GM21447 (cell line): ENCODE results near the gene DIAPH3.

Experiments used
- ATAC-seq: cut with Tn5 transposase; IDR thresholded peaks from one replicate; pipeline ENCODE4 v1.9.1; 2021; ENCODE audit not compliant: unreplicated experiment

The DIAPH3 gene

DNA sequence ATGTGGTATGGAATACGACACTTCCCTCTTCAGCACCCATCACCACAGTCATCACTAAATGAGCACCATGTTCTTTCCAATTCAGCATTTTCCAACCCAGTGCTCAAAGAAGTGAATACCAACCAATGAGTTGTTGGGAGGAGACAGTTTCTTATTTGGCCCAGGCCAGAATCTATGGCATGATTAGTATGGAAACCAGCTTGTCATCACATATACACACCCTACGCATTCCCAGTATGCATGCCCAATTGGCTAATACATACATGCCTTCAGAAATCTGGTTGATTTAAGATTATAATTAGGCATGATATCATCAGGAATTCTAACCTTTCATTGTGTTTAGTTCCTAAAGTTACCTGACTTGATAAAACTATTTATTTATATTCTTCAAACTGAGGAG, 430.0 kb downstream of the DIAPH3 start:
- no peak for ATAC-seq

DNA sequence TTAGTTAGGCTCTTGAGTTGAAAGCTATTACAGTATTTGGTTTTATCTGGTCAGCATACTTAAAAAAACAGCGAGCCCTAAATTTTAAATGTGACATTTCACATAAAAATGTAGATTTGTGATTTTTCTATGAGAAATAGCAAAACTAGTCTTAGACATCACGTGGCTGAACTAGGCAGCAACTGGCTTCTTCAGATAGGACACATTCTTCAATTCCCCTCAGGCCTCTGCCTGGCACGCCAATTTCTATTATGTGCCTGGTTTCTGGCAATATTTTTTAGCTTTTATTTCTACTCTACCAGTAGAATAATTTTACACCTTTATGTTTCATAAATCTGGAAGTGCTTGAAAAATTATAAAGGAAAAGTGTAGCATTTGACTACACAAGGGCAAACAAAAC, 433.7 kb downstream of the DIAPH3 start:
- ATAC-seq: no peak

DNA sequence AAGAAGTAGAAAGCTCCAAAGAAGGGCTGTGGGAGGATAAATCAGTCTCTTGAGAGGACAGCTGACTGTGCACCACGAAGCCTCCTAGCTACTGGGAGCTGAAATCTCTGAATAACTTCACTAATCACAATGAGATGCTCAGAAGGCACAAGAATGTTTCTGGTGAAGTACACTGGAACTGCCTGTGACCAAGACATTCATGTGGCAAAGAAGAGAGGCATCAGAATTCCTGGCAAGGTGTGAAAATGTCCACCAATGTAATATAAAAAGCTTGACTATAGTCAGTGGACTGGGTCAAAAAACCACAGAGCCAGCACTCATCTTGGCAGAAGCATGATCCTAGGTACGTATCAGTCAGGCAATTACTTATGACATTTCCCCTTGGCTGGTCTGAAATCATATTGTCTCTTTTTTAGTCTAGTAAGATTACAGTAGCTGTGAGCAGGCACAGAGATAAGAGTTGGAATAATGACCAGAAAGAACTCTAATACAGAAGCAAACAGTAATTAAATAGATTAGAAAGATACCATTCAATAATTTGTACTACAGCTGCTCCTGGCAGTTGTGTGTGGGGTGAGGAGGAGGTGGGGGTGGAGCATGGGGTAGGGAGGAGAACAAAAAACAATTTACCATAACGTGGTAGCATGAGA, 434.7 kb downstream of the DIAPH3 start:
- ATAC-seq: no peak

DNA sequence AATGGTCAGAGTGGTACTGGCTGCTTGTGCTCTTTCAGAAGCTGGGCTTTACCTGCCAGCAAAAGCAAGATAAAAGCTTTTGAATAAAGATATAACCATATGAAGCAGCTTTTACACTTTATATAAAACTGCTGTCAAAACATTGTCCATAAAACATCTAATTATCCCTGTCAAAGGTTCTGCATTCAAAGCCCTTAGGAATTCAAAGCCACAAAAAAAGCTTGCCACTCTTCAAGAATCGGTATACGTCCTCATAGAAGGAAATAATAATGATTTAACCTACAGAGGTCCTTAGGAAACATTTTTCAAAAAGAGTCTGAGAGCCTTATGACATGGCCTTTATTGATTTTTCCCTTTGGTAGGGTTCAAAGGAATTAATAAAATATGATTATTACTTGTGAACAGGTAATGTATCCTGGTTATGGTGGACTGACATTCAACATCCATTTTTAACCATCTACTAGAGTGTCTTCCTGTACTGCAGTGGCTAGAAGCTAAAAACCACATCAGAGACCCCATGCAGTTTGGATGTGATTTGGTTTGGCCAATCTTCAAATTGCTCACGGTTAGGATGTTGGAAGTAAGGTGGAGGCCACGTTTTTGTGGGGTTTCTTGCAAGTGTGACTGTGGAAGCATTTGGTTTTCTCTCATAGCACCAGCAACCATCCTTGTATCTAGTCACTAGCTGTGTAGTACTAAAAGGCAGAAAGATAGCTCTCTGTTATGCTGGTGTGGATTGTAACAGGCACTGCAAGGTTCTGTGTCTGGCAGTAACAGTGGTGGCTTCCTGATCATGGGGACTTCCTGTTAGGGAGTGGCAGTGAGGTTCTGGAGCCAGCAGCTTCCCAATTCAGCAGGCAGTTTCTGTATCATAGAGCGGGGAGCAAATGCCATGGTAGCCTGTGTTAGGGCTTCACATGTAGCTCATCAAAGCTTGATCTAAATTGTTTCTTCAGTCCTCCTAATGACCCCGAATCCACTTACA, 441.5 kb downstream of the DIAPH3 start:
- no peak for ATAC-seq

DNA sequence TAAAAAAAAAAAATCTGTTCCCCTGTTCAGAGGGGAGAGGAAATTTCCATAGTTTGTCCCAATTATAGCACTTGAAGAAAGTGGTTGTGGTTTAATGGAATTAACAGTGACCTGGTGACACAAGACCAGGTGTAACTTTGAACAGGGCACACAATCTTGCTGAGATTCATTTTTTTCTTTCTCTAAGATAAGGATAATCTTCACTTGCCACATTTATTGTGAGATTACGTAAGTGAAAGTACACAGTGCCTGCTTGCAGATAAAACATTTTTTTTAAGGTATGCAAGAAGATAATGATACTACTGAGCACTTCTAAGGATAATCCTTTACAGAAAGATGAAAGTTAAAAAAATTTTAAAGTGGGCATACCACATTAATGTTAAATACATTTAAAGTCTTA, 448.1 kb downstream of the DIAPH3 start:
- ATAC-seq: no peak

DNA sequence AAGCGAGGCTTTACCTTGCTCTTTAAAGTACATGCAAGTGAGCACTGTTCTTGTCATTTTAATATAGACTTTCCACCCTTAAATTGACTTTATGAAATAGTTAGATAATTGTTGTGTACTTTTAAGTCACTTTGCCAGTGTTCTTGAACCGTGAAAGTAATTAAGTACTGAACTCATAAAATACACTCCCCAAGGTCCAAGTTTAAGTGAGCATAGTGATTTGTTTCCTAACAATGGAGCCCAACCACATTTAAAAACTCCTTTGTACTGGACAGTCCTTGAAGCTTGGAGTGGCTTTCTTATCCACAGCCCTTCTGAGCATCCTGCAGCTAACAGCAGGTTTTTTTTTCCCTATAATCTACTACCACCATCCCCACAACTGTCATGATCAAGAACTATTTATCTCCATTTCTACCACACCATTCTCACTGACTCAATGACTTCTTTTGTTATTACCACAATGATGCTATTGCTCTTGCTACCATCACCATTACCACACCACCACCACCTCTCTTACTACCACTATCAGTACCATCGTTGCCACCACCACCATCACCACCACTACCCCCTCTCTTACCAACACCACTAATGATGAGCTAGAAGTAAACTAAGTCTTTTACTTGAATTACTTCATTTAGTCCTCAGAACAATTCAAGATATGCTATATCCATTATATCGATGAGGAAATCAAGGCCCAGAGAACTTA, 452.6 kb downstream of the DIAPH3 start:
- no peak for ATAC-seq

DNA sequence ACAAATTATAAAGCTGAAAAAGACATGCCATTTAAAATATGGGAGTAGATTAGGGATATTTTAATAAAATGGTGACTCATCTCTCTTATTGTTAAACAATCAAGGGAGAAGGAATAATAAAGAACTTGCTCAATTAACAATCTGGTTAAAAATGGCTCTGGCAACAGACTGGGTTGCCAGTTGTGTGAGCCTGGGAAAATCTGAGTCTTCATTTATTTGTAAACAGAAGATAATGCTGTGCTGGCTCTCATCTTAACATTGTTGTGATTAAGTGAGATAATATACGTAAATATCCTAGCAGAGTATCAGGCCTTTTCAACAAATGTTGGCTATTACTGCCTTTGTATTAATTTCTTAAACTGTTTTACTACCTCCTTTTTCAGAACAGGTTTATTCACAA, 453.3 kb downstream of the DIAPH3 start:
- no peak for ATAC-seq

DNA sequence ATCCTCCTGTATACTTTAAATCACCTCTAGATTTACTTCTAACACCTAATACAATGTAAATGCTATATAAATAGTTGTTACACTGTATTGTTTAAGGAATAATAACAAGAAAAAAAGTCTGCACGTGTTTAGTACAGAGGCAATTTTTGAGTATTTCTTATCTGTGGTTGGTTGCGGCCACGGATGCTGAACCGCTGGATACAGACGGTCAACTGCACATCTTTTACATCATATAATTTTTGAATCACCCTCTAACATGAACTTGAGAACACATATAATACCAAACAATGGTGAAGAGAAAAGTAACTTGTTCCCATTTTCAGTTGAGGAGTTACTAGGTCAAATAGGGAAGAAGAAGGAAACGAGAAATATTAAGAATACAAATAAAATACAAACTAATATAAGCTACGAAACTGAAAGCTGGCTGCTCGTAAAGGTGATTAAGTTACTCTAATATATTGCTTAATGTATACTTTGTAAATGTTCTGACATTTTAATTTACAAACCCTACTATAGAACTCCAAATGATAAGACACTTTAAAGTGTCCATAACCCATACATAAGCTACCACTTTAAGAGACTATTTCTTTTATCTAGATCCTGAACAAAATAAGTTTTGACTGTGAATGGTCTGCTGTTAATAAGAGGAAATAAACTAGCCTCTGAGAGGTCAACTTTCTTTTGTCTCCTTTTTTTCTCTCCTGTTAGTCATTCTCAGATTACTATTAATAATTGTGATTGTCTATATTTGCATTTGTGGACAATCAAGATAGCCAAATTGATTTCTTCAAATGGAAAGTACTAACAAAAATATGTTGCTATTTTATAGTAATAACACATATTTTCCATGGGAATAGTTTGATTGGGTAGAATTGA, 457.4 kb downstream of the DIAPH3 start:
- ATAC-seq: no peak

DNA sequence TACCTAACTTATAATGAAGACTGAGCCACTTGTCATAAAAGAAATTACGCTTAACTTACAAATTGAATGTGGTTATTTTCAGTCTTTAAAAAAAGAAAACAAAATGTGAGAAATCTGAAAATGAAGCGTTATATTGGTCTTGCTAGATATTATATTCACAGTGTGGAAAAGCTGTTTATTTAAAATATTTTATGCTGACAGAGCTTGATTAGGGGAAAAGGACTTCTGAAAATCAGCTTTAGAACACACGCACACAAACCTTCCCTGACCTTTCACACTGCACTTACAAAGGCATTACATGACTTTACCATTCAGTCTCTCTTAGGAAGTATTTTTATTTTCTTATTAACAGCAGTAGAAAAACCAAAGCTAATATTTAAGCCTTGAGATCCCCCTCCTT, 461.5 kb downstream of the DIAPH3 start:
- ATAC-seq: no peak

DNA sequence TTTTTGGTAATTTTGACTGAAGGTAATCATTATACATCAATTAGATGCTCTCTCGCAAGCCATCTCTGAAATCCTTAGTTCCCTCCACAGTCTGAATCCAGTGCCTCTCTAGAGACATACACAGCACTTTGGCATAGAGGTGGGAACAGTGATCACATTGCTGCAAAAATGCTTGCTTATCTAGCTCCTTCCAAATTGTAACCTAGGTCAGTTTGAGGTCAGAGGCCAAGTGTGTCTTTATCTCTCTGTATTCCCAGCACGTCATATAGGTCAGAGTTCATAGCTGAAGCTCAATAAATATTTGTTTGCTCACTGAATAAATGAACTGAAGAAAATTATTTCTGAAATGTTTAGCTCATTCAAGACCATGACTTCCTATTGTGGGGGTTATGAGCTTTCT, 462.5 kb downstream of the DIAPH3 start:
- no peak for ATAC-seq

DNA sequence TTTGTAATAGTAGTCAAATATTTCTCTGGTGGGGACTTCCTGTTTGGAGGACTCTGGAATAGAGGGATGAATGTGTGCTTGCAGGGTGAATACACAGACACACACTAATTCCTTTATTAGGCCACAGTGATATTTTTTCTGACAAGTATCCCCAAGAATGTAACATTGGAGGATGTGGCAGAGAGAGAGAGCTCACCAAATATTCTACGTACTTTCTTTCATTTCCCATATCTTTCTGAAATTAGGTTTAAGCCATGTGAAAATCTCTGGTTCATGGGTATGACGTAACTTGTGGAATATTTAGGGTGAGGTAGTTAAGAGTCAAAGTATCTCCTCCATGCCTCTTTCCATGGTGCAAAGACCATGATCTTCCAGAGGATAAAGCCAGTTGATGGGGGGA, 463.4 kb downstream of the DIAPH3 start:
- no peak for ATAC-seq

DNA sequence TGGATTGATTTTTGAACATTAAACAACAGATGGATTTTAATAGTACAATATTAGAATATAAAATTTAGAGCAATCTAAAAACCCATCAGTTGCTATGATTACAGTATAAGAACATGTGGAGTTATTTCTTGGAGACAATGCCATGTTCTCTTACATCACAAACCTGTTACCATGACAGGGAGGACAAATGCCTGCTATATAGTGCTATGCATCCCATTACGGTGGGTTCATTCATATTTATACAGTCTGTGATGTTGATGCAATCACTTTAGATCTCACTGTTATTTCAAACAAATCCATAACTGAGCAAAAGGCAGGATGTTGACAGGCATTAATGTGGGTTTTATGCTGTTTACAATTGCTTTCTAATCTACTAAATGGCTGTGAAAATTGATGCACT, 467.5 kb downstream of the DIAPH3 start:
- no peak for ATAC-seq

DNA sequence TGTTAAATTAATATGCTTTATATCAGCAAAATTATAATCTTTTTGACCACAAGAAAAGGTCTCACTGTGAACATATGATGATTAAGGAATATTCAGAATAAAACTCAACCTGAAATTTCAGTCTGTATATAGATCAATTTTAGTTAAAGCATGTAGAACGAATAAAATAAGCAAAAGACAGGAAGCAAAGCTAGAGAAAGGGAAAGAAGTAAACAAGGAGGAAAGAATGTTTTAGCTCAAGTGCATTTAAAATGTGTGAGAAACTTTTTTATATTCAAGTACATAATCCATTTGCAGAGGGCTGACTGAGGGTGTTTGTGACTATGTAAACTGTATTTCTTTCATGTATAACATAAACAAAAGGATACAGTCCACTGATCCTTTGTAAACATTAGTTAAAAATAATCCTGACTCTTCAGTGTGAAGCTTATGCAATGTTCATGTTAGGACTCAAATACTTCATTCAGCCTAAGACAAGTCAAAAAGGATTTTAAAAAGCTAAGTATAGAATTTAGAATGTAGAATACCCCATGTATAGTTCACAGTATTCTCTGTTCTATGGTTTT, 472.1 kb downstream of the DIAPH3 start:
- no peak for ATAC-seq

DNA sequence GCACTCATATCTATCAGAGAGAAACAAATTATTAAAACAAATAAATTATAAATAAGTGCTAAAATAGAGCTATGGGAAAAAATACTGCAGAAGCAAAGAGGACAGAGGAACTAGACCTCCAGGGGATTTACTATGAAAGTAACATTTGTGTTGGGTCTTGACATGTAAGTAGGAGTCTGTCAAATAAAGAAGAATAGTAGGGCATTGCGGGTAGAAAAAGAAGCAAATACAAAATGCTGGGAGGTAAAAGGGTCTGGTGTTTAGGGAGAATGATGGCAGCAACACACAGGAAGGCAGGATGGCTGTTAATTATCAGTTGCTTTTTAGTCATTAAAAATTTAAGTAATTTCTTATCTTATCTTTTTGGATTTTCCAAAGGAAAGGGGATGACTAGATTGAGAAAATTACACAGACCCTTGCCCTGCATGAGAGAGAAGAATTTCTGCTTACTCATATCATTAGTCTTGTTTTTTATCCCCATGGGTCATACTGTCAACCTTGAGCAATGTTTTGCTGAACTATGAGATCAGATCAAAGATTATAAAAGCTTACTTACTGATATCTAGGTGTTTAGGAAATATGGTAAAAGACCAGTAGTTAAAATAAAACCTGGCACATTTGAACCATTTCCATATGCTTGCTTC, 472.7 kb downstream of the DIAPH3 start:
- no peak for ATAC-seq

DNA sequence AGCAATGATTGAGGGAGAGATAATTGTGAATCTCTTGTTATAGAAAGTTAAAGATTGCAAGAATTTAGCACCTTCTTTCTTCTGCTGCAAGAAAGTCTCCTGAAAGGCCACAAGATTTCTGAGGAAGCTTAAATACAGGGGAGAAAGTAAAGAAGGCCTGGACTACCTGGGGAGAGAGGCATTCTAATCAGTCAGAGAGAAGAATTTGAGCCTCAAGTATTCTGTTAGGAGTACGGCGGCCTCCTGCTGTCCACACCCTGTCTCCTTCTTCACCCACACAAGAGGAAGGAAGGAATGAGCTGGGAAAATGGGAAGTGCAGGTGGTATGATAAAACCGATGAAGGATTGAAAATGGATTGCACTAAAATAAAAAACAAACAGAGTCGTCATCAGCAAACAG, 474.7 kb downstream of the DIAPH3 start:
- ATAC-seq: no peak

DNA sequence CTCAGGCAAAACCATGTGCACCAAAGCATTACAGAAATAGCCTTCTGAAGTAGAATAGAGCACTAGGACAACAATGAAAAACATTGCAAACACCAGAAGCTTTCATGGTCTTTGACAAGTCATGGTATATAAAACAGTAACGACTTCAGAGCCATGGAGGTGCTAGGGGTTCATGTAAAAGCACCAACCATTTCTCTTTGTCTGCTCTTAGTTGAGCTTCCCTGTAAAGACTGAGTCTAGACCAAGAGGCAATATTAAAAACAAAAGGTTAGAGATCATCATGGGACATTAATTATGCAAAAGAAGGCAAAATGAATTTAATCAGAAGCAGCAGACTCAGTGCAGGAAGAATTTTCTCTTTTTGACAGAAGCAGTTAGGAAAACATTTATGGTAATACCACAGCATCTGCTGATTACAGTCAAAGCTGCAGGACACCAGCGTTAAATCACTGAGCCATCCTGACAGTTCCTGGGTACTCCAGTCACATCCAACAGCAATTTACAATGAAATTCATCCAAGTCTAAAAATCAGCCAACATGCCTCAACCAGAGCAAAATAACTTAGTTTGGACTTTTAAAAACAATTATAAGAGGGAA, 476.8 kb downstream of the DIAPH3 start:
- no peak for ATAC-seq

DNA sequence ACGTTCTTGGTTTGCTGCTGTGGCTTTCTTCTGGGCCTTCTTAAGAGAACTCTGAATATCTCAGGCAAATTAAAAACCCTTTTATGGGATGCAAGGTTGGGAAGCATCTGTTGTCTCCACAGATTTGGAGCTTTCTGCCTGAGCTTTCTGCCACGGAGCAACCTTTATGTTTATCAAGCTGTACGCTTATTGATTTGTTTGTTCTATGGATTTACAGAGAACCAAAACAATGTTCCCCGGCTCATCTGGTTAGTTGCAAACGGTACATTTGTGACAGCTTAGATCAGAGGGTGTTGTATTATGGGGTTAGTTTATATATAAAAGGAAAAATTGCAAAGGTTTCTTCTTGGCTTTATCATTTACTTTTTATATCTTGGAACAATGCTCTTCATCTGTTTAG, 479.6 kb downstream of the DIAPH3 start:
- no peak for ATAC-seq

DNA sequence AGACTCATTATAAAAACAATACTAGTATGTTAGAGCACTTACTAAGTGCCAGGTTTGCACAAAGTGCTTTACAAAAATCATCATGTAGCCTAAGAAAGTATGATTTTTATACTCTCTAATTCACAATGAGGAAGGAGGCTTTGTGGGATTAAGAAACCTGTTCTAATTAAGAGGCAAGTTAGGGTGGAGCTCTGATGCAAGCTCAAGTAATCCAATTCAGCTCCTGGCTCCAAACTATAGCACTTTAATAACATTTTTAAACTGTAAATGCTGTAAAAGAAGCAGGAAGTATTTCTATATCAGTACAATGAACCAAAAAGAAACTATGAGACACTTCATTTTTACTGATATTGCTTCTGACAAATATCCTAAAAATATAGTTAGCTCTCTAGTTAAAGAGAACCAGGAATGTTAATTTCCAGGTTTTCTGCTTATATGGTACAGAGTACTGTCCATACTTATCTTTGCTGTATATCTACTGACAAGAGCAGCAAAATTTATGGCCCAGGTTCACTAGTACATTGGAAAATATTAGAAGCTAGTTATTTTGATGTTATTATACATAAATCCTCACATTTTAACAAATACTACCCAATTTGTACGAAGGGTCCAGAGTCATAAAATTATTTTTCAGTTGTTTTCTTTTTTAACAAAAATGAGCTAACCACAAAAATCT, 482.0 kb downstream of the DIAPH3 start:
- ATAC-seq: no peak

DNA sequence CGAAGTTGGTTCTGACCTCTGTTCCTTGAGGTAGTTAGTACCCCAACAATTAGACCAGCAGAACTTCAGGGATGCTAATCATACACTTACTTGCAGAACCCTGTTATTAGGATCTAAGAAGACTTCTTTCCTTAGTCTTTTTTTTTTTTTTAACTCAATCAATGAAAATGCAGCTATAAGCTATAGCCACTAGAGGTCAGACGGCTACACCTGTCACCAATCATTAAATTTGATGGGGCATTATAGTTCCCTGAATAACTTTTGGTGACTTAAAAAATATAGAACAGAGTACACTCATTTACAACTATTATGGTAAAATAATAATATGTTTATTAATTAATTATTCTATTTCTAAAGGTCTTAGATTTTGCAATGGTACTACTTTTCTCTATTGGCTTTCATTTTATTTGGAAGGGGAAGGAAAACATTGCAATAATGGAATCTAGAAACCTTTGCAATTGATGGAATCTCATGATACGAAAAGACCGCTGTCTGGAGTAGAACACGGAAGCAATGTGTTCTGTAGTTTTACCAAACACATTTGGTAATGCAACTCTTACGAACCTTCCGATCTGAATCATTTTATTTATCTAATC, 483.2 kb downstream of the DIAPH3 start:
- no peak for ATAC-seq
